Heart left ventricle (tissue), 16 donors: Measurements from ENCODE around the gene C2. TPM values are rescaled to one million over a fixed set of nuclear protein-coding genes. Genes with fewer than 3 reads are reported as not detected.

Source experiments
- ATAC-seq, 4 donors: fragments of 200-7000 bp; cut with Tn5 transposase; one replicate each; pipeline ENCODE4 v1.9.1; 2020 to 2022; ENCODE audit warnings: moderate library complexity in 4 of 4, mild to moderate bottlenecking in 3 of 4, moderate number of reproducible peaks in 1 of 4
- DNase-seq, 5 donors: peaks; one replicate each; pipeline ENCODE4 v3.0.0-alpha.2; 2020
- H3K27ac ChIP-seq, 12 donors: fragments of 200-600 bp; sonication (generic) in 4 of 12; one replicate each; pipeline versions ENCODE4 v1.5.0 to v1.8.0; 2016 to 2022; ENCODE audit warnings: mild to moderate bottlenecking in 2 of 12
- H3K27me3 ChIP-seq, 9 donors: fragments of 200-600 bp; sonication (generic) in 2 of 9; one replicate each; pipeline versions ENCODE4 v1.5.1 to v1.8.0; 2016 to 2022; ENCODE audit warnings: mild to moderate bottlenecking in 3 of 9
- H3K36me3 ChIP-seq, 9 donors: fragments of 200-600 bp; sonication (generic) in 2 of 9; one replicate each; pipeline versions ENCODE4 v1.5.0 to v1.8.0; 2018 to 2022; ENCODE audit warnings: mild to moderate bottlenecking in 2 of 9
- H3K4me1 ChIP-seq, 12 donors: fragments of 200-600 bp; sonication (generic) in 4 of 12; one replicate each; pipeline versions ENCODE4 v1.5.0 to v1.8.0; 2016 to 2022; ENCODE audit warnings: mild to moderate bottlenecking in 3 of 12
- H3K4me3 ChIP-seq, 12 donors: fragments of 200-600 bp; sonication (generic) in 4 of 12; one replicate each; pipeline versions ENCODE4 v1.5.0 to v1.8.0; 2017 to 2022; ENCODE audit warnings: mild to moderate bottlenecking in 9 of 12, moderate library complexity in 4 of 12
- H3K9me3 ChIP-seq, 12 donors: fragments of 200-600 bp; sonication (generic) in 4 of 12; one replicate each; pipeline versions ENCODE4 v1.5.0 to v1.8.0; 2016 to 2022; ENCODE audit warnings: mild to moderate bottlenecking in 1 of 12
- CTCF ChIP-seq, 12 donors: fragments of 200-600 bp; sonication (generic) in 4 of 12; IDR thresholded peaks; one replicate each; pipeline versions ENCODE4 v1.5.0 to v1.8.0; 2018 to 2022; ENCODE audit warnings: antibody characterized with exemption in 12 of 12, mild to moderate bottlenecking in 5 of 12
- POLR2A ChIP-seq, 2 donors: fragments of 450-650 bp; IDR thresholded peaks; one replicate each; pipeline ENCODE4 v1.6.1; 2017; ENCODE audit warnings: antibody characterized with exemption in 2 of 2, mild to moderate bottlenecking in 2 of 2, moderate library complexity in 2 of 2
- WGBS, 4 donors: extraction: QIAGEN DNeasy Blood & Tissue Kit in 2 of 4; methylation state at CpG; one replicate each; pipeline versions ENCODE4 v1.1.5 to v1.1.7; 2013 to 2018; 5-methylcytosine and 5-hydroxymethylcytosine counted together
- intact Hi-C, 10 donors: fragments of 100-400 bp; cut with DNase I; formaldehyde crosslinking; loops; one replicate each; pipeline versions ENCODE4 v1.11.1 to v1.14.2; 2022
- polyA plus RNA-seq, 2 donors: library from polyadenylated mRNA; stranded (reverse); fragments of 200-250 nt; gene quantifications; one replicate each; pipeline ENCODE4 v1.2.3, GENCODE V29; 2013
- total RNA-seq, 9 donors: library from RNA; depleted of rRNA in 2 of 9; stranded (reverse); fragments of >200 nt in 2 of 9; fragmentation: NEBNext Ultra II Directional in 3 of 9; extraction: Animal tissue kit (Norgen Biotek cat#: 25700) in 3 of 9; gene quantifications; one replicate each; pipeline versions ENCODE4 v1.1.0 to v1.2.4, GENCODE V29; 2016 to 2023
- donor health status: ischemic (EF 13 %, LVEDD 7.1; RV severe dilation, severe dysfunction).
- donor health status: healthy with polysubstance abuse.
- donor health status: DM: no; HTN: yes; CAD: no.
- donor health status: DM: no; HTN: no; CAD: no.
- donor health status: ischemic (EF 25% LVEDD 6.9; RV normal size, moderate dysfunction).
- donor health status: ischemic (EF 25% LVEDD 5.7; RV mildly dilated, moderate dysfunction).
- donor health status: healthy.
- donor health status: DM: yes; HTN: yes; CAD: no.
- donor health status: ischemic (EF 35%, LVEDD 5.7; RV mildly dilated, moderate dysfunction).
- donor health status: nonischemic (EF 11% LVEDD 7.7; RV severe dilation, severe dysfunction).
- donor health status: DM: yes; HTN: yes; CAD: no.
- donor health status: PGD.
- donor health status: ischemic (EF 29% LVEDD 5.4; RV normal size, mild dysfunction).
- donor health status: nonischemic (EF 23%, LVEDD 6.1; RV moderate dilation, normal function).

The C2 gene
- total and polyA plus RNA-seq, 11 donors: 0.69 to 103 (median 4.8) TPM

GRCh38 chr6:31879901-31880300 lies 47.6 kb upstream of the C2 start:
- Histone ChIP-seq H3K4me1 (no peaks in the 10 kb centered on the region), H3K36me3 (peaks cover 0 to 58% (median 52%) of the 10 kb centered on the region in 9 donors), H3K27ac (no peak overlapping the region), H3K4me3 (no peak overlapping the region), H3K27me3 (no peaks in the 10 kb centered on the region), H3K9me3 (no peaks in the 10 kb centered on the region)
- ATAC-seq (no peak), DNase-seq (no peak)
- no peak for TF ChIP-seq CTCF (IDR thresholded peaks at IDR 0.05)
- no peak for TF ChIP-seq POLR2A (IDR thresholded peaks at IDR 0.05)
- WGBS, 4 donors: 72 to 85% (median 78%) methylated on average over 10 of the region's 10 CpGs
- intact Hi-C loops: loop anchor here in 1 of 10 donors (5.0 kb wide), 1 partner anchor 203 kb away; no protein-coding TSS in a partner anchor

- intact Hi-C loops: no loop called here
- H3K36me3 ChIP-seq: peaks cover 0 to 65% (median 57%) of the 10 kb centered on the region in 9 donors
- no peak for DNase-seq
Measured at GRCh38 chr6:31880616-31881015, 46.9 kb upstream of the C2 start.

GRCh38 chr6:31881136-31881859 lies 46.2 kb upstream of the C2 start:
- no peak for DNase-seq
- peaks cover 0 to 72% (median 64%) of the 10 kb centered on the region in 9 donors for H3K36me3 ChIP-seq

More at GRCh38 chr6:31880616-31881015, 46.9 kb upstream of the C2 start:
- Histone ChIP-seq H3K27ac (no peak overlapping the region), H3K4me3 (no peak overlapping the region), H3K27me3 (no peaks in the 10 kb centered on the region), H3K9me3 (no peaks in the 10 kb centered on the region), H3K4me1 (no peaks in the 10 kb centered on the region)
- TF ChIP-seq CTCF (IDR thresholded peaks at IDR 0.05): no peak
- no peak for TF ChIP-seq POLR2A (IDR thresholded peaks at IDR 0.05)
- ATAC-seq: no peak
- WGBS, 4 donors: 91 to 94% (median 91%) methylated on average over 10 of the region's 10 CpGs

More at GRCh38 chr6:31881136-31881859, 46.2 kb upstream of the C2 start:
- H3K27ac ChIP-seq: no peak overlapping the region
- no peak for TF ChIP-seq POLR2A (IDR thresholded peaks at IDR 0.05)
- no peak for TF ChIP-seq CTCF (IDR thresholded peaks at IDR 0.05)
- no peak overlapping the region for H3K4me3 ChIP-seq
- no peaks in the 10 kb centered on the region for H3K4me1 ChIP-seq
- H3K27me3 ChIP-seq: no peaks in the 10 kb centered on the region
- ATAC-seq: no peak
- intact Hi-C loops: no loop called here
- no peaks in the 10 kb centered on the region for H3K9me3 ChIP-seq
- 83 to 90% (median 87%) methylated on average over 9 of the region's 9 CpGs for WGBS, 4 donors
